ENCODE data around the gene RBM33. TPM values are rescaled to one million over a fixed set of nuclear protein-coding genes. Genes with fewer than 3 reads are reported as not detected.

RBM33 gene
- total RNA-seq, 1 donor from 2014 or later = 25.0 TPM

DNA sequence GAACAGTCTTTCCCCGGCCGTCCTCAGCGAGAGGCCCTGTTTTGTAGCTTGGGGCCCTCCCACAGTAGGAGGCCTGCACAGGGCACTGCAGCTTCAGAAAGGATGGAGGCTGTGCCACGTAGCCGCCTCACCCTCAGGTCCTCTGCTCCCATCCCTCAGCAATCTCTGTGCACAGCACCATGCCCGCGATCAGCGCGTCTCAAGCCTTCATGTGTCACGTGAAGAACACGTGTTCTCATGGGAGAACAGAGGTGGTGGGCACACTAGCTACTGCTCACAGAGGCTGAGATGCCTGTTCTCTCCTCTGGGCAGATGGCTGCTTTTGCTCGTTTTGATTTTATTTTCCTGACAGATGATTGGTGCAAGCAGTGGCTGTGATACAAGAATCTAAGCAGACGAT is 176.3 kb downstream of the RBM33 start:
- DNase-seq (ENCODE audit: low read depth) = no peak
- Histone ChIP-seq H3K4me3 (ENCODE audit: low read depth, low read length) (no peak overlapping the region), H3K36me3 (ENCODE audit: control insufficient read depth, insufficient read depth, low read length) (no peaks in the 10 kb centered on the region), H3K27me3 (ENCODE audit: control insufficient read depth, insufficient read depth, low read length) (no peaks in the 10 kb centered on the region)
- TF ChIP-seq, protein P1, sequence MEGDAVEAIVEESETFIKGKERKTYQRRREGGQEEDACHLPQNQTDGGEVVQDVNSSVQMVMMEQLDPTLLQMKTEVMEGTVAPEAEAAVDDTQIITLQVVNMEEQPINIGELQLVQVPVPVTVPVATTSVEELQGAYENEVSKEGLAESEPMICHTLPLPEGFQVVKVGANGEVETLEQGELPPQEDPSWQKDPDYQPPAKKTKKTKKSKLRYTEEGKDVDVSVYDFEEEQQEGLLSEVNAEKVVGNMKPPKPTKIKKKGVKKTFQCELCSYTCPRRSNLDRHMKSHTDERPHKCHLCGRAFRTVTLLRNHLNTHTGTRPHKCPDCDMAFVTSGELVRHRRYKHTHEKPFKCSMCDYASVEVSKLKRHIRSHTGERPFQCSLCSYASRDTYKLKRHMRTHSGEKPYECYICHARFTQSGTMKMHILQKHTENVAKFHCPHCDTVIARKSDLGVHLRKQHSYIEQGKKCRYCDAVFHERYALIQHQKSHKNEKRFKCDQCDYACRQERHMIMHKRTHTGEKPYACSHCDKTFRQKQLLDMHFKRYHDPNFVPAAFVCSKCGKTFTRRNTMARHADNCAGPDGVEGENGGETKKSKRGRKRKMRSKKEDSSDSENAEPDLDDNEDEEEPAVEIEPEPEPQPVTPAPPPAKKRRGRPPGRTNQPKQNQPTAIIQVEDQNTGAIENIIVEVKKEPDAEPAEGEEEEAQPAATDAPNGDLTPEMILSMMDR (IDR thresholded peaks at IDR 0.05; ENCODE audit: insufficient read depth, low read length, poor library complexity, severe bottlenecking) = no peak

DNA sequence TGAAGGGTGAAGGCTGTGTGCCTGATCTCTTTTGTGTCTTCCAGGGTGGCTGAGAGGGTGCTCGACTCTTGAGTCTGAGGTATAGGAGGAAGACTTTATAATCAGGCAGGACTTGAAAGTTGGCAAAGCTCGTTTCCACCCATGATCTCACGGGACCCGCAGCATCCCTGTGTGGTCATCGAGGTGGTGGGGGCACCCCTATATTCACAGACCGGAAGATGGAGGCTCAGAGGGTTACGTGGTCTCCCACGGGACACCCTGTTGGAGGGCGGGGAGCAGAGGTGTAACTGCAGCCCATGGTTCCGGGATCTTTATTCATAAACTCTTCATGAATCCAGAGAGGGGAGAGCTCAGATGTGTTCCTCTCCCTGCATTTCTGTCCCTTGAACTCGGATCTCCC is 177.4 kb downstream of the RBM33 start:
- no peaks in the 10 kb centered on the region for H3K36me3 ChIP-seq (ENCODE audit: control insufficient read depth, insufficient read depth, low read length)
- H3K4me3 ChIP-seq (ENCODE audit: low read depth, low read length) = no peak overlapping the region
- TF ChIP-seq, protein P1 (IDR thresholded peaks at IDR 0.05; ENCODE audit: insufficient read depth, low read length, poor library complexity, severe bottlenecking) = no peak
- H3K27me3 ChIP-seq (ENCODE audit: control insufficient read depth, insufficient read depth, low read length) = no peaks in the 10 kb centered on the region
- no peak for DNase-seq (ENCODE audit: low read depth)

DNA sequence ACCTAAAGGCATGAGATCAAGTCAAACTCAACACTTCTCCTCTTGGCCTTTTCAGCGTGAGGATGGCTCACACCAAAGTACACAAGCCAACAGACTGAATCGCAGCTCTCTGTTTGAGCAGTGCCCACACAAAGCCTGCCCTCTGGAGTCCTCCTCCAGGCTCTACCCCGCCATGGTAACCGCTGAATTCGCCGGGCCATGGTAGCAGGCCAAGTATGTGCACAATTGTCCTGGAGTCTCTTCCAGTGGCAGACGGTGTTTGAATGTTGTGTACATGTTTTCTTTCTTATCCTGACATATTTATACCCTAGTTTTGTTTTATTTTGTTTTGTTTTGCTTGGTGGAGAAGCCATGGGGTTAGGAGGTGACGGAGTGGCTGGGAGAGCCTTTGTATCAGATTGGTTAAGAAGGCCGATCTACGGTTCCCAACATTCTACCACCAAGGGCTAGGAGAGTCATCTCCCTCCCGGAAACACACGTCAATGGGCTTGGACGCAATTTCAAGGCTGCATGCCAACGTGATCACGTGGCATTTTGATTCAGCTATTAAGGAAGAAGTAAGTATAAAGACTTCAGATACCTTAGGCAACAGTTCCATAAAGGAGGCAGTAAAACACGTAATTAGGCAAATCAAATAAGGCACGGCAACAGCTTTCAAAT is 179.9 kb downstream of the RBM33 start:
- DNase-seq (ENCODE audit: low read depth) = no peak
- Histone ChIP-seq H3K4me3 (ENCODE audit: low read depth, low read length) (no peak overlapping the region), H3K27me3 (ENCODE audit: control insufficient read depth, insufficient read depth, low read length) (no peaks in the 10 kb centered on the region), H3K36me3 (ENCODE audit: control insufficient read depth, insufficient read depth, low read length) (no peaks in the 10 kb centered on the region)
- TF ChIP-seq, protein P1 (IDR thresholded peaks at IDR 0.05; ENCODE audit: insufficient read depth, low read length, poor library complexity, severe bottlenecking) = no peak

DNA sequence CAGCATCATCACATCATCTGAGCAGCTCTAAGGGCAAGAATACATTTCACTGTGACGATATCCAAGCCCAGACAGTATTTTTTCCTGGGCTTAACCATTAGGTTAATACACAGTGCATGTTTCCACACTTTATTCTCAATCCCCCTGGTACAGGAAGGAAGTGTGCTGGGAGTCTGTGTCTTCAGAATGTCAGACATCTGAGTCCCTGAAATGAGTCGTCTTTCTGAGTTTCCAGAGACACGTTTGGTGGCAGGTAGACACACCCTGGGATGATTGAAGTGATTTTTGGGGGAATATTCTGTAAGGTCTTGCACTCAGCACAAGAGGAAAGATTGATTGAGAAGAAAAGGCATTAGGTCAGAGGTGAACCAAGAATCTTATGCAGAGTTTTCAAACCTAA is 180.9 kb downstream of the RBM33 start:
- TF ChIP-seq, protein P1 (IDR thresholded peaks at IDR 0.05; ENCODE audit: insufficient read depth, low read length, poor library complexity, severe bottlenecking) = no peak
- H3K27me3 ChIP-seq (ENCODE audit: control insufficient read depth, insufficient read depth, low read length) = no peaks in the 10 kb centered on the region
- no peak for DNase-seq (ENCODE audit: low read depth)

DNA sequence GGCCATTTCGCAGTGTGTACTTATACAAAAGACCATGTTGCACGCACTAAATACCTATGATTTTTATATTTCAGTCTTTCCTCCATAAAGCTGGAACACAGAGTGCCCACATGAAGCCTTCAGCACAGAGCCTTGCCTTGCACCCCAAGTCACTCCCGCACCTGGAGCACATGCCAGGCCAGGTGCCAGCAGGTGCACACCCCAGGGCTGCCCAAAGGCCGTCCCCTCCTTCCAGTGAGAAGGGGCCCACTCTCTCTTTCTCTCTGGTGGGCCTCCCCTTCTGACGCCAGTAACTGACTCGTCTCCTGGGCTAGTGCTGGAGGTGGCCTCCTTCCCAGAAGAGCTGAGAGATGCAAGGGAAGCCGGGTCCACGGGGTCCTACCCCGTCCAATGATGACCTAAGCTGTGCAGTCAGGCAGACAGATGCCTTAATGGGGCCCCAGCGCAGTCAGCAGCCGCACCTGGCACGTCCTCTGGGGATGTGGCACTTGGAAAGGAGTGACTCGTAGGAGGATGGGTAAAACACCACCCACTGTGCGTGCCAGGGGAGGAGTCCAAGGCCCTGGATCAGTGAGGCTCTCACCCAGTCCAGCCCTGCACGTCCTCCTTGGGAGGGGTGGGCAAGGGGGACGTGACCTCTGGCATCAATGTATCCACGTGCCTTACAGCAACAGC is 185.5 kb downstream of the RBM33 start:
- Histone ChIP-seq H3K4me3 (ENCODE audit: low read depth, low read length) (no peak overlapping the region), H3K36me3 (ENCODE audit: control insufficient read depth, insufficient read depth, low read length) (no peaks in the 10 kb centered on the region), H3K27me3 (ENCODE audit: control insufficient read depth, insufficient read depth, low read length) (peaks cover 6% of the 10 kb centered on the region)
- TF ChIP-seq, protein P1 (IDR thresholded peaks at IDR 0.05; ENCODE audit: insufficient read depth, low read length, poor library complexity, severe bottlenecking) = no peak
- no peak for DNase-seq (ENCODE audit: low read depth)

More for the DNA sequence above, 180.9 kb downstream of the RBM33 start:
- H3K4me3 ChIP-seq (ENCODE audit: low read depth, low read length) = no peak overlapping the region
- H3K36me3 ChIP-seq (ENCODE audit: control insufficient read depth, insufficient read depth, low read length) = no peaks in the 10 kb centered on the region

Other genes starting within 250 kb of the RBM33 start
- 0.07 and 0.17 TPM in 2 replicates for gene EN2, start 186.5 kb upstream of the RBM33 start, total RNA-seq
- not detected in 2 replicates for gene CNPY1, start 98.1 kb upstream of the RBM33 start, total RNA-seq
- 2.8 and 4.5 TPM in 2 replicates for gene SHH, start 167.8 kb downstream of the RBM33 start, total RNA-seq

All from kidney epithelial cell (primary cell).